Measurements from ENCODE around the gene COQ10A.

COQ10A gene

DNA sequence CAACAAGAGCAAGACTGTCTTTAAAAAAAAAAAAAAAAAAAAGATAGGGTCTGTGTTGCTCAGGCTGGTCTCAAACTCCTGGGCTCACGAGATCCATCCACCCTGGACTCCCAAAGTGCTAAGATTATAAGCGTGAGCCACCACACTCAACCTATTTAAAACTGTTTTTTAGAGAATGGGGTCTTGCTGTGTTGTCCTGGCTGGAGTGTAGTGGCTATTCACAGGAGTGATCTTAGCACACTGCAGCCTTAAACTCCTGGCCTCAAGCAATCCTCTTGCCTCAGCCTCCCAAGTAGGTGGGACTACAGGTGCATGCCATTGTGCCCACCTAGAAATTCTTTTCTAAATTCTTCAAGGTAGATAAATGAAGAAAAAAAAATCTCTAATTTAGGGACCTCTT, 7.6 kb downstream of the COQ10A start:
- no peak for DNase-seq

DNA sequence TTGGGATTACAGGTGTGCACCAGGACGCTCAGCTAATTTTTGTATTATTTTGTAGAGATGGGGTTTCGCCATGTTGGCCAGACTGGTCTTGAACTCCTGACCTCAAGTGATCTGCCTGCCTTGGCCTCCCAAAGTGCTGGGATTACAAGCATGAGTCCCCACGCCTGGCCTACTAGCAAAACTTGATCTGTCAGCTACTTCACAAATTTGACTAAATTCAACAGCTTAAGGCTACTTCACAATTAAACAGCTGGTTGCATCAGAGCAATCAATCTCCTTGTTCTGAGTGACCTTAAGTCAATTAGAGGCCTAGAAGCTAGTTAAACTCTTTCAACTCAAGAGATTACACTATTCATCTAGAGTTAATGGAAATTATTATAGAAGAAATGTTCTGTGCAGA, 12.2 kb downstream of the COQ10A start:
- no peak for DNase-seq

DNA sequence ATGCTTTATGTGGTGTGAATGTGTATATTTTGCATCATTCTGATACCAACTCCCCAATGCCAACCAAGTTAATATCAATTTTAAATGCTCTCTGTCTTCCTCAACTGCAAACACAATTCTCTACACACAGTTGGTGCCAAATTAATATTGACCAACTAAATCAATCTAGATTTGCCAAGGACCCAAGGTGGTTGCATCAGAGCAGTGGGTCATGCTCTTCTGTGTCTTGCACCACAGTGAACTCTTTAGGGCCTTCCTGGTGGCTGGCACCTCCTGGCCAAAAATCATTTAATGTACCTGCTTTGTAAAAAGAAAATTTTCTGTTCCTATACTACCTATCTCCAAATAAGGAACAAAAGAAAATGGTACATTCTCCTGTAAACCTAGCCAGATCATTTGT, 14.1 kb downstream of the COQ10A start:
- no peak for DNase-seq

DNA sequence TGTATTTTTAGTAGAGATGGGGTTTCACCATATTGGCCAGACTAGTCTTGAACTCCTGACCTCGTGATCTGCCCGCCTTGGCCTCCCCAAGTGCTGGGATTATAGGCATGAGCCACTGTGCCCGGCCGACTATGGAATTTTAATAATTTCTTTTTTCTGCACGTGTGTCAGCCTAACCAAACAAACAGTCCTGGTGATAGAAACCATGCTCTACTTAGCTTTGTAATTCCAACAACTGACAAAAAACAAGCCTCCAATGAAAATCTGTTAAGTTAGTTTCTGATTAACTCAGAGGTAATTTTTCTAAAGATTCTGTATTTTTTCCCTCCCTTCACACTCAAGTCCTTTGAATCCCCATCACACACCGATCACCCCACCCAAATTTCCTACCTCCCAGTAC, 15.3 kb downstream of the COQ10A start:
- no peak for DNase-seq

DNA sequence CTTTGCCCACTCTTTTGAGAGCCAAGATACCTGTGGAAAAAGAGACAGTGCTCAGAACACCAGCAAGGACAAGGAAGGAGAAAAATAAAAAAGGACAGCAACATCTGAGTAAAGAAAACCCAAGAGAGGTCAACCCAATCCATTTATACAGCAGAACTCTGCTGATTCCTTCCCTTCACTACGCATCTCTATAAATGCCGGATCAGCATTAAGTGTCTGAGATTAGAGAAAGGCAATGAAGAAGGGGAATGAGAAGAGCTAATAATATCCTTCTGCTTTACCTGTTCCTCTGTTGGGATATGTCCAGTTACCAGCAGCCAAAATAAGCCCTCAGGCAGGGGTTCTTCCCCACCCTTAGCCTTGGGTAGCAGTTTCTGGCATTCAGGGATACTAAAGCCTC, 15.8 kb downstream of the COQ10A start:
- no peak for DNase-seq

DNA sequence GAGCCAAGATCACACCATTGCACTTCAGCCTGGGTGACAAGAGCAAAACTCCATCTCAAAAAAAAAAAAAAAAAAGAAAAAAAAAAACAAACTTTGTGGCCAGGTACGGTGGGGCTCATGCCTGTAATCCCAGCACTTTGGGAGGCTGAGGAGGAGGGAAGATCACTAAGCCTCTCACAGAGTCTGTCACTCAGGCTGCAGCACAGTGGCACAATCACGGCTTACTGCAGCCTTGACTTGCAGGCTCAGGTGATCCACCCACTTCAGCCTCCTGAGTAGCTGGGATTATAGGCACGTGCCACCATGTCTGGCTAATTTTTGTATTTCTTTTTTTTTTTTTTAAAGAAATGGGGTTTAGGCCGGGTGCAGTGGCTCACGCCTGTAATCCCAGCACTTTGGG, 17.5 kb downstream of the COQ10A start:
- DNase-seq: peak in 9 of 56 donors; percentile 3 to 28 (median 7)

DNA sequence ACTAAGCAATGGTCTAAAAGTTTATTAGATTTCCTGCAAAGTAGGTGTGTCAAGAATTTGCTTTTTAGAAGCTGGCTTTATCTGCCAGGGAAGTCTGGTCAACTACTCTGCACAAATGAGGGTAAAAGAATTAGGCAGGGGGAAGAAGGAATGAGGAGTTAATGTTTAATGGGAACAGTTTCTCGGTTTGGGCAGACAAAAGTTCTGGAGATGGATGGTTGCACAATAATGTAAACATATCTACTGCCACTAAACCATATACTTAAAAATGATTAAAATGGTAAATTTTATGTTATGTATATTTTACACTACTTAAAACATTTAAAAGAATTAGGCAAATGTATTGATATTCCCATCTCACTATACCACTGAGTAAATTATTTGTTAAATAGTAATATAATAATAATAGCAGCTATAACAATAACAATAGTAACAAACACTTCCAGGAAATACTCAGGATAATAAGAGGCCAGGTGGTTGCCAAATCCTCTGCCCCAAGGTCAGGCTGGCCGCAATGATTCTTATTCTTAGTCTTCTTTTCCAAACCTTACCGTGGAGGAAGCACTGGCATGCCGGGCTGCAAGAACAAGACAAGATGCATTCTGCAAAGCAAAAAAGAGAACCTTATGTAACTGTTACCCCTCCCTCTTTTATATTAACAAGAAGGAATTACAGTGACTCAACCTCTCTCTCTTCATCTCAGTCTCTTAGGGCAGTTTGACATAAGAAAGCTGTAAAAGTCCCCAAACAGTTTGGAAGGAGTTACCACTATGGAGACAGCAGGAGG, 19.5 kb downstream of the COQ10A start:
- peak in 1 of 56 donors; percentile 2 for DNase-seq

DNA sequence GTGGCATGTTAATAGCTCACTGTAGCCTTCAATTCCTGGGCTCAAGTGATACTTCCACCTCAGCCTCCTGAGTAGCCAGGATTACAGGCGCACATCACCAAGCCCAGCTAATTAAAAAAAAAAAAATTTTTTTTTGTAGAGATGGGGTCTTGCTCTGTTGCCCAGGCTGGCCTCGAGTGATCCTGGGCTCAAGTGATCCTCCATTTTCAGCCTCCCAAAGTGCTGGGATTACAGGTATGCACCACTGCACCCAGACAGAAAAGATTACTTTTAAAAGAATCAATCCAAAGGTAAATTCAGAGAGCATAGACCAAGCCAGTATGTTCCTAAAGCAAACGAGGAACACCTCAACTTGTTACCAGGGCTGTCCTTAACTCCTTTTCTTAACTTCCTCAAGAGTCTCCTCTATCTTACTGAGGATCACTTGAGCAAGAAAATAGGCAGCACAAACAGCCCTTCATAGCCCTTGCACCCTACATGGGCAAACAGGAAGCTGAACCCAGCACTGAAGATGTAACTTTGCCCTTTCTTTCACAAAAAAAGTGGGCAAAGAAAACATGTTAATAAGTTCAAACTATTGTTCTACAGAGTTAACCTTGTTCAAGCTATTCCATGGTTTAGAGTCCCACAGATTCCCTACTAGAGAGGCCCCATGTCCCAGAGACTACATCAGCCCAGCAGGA, 22.1 kb downstream of the COQ10A start:
- DNase-seq: no peak

DNA sequence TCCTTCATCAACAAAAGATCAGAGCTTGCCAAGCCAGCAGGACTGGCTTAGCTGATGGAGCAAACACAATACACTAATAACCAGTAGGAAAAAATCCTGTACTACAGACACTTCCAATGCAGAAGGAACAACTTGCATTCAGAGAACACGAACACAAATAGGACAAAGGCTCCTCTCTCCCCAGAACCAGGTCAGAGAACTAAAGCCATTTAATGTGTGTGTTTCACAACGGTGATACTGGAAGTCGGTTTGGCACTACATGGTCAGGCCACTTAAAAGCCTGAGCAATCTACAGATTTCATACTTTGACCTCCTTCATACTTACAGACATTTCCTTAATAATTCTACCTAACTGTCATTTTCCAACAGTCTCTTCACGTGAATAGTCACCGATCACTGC, 27.1 kb downstream of the COQ10A start:
- no peak for DNase-seq

DNA sequence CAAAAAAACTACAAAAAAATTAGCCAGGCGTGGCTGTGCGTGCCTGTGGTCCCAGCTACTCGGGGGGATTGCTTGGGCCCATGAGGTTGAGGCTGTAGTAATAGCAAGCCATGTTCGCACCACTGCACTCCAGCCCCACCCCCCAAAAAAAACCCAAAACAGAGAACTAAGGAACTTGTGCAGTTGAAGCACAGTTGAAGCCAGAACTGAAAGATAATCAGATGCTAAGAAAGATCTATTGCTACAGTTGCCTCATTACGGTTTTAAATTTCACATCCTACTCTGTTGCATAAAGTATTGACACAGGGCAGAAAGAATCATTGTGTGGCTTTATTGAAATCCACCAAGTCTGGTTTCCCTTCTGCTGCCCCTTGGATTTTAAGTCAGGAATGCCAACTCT, 29.6 kb downstream of the COQ10A start:
- DNase-seq: no peak

DNA sequence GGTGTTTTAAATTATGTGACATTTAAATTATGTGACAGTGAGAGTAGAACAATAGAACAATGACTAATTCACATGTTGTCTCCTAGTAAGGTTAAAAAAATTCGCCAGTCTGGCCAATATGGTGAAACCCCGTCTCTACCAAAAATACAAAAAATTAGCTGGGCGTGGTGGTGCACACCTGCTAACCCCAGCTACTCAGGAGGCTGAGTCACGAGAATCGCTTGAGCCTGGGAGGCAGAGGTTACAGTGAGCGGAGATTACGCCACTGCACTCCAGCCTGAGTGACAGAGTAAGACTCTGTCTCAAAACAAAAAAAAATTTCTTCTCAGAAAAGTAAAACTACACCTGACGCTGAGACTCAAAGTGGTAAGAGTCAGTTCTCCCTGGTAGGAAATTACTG, 30.7 kb downstream of the COQ10A start:
- peak in 1 of 56 donors; percentile 14 for DNase-seq

DNA sequence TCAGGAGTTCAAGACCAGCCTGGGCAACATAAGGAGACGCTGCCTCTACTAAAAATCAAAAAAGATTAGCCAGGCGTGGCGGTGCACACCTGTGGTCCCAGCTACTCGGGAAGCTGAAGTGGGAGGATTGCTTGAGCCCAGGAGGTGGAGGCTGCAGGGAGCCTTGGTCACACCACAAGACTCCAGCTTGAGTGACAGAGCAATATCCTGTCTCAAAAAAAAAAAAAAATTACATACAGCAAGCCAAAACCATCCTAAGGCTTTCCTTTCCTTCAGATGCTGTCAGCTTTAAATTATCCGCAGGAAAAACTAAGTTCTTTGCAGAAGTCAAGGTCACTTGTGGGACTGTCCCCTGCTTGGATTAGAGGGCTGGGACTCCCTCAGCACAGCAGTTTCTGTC, 32.1 kb downstream of the COQ10A start:
- DNase-seq: no peak

DNA sequence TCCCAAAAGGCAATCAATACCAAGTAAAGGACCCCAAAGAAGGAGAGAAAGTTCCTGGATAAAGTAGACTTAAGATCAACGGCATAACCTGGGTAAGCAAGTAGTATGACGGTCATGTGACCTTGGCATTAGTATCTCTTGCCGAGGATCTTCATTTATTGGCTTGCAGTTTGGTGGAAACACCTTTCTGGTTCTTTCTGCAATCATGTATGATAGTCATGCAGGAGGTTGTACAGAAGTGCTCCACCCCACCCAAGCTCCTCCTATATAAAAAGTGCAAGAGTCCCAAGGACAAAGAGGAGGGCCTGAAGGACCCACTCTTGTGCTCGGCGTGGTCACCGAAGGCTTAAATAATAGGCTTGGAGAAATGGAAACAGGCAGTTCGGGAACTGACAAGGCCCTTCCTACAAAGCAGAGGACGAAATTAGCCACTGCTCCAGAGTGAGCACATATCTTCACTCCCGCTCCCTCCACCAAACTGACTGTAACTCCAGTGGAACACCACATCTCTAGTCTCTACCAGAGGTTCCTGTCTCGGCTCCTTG, 32.6 kb downstream of the COQ10A start:
- peak in 2 of 56 donors; percentile 44 for DNase-seq

DNA sequence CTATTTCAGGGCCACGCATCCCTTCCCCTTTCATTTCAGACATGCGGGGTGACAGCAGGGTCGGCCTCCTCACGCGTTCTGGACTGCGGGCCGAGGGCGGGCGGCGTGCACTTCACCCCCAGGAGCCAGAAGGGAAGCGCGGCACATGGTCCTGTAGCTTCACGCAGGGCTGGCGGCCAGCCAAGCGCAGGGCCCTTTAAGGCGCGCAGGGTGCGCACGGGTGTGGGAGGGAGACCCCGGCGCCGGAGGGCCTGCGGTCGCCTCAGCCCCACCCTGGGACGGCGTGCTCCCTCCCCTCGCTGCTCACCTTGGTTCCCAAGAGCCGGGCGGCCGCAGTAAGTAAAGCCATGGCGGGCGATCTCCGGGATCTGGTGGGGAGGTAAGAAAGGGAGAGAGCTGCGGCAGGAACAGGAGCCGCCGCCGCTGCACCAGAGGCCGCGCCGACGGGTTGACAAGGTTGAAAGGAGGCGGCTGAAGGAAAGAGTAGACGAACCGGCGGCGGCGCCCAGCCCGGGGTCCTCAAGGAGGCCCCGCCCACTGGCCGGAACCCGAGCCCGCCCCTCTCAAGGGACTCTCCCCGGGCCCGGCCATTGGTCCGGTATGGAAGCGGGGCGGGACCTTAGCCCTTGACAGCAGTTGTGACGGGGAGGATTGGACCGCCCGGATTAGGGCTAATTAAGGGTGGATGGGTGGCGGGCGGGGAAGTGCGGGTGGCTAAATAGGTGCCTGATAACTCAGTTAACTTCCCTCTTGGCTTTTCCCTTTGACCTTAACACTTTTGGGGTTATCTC, 33.3 kb downstream of the COQ10A start, which contains the start of gene CS:
TSS of gene CS (minus strand) at position 478 of the 791 bp plus-strand sequence. CDS start at position 349, 129 bp downstream.
- peak; percentile 64 to 99 (median 96) for DNase-seq

DNA sequence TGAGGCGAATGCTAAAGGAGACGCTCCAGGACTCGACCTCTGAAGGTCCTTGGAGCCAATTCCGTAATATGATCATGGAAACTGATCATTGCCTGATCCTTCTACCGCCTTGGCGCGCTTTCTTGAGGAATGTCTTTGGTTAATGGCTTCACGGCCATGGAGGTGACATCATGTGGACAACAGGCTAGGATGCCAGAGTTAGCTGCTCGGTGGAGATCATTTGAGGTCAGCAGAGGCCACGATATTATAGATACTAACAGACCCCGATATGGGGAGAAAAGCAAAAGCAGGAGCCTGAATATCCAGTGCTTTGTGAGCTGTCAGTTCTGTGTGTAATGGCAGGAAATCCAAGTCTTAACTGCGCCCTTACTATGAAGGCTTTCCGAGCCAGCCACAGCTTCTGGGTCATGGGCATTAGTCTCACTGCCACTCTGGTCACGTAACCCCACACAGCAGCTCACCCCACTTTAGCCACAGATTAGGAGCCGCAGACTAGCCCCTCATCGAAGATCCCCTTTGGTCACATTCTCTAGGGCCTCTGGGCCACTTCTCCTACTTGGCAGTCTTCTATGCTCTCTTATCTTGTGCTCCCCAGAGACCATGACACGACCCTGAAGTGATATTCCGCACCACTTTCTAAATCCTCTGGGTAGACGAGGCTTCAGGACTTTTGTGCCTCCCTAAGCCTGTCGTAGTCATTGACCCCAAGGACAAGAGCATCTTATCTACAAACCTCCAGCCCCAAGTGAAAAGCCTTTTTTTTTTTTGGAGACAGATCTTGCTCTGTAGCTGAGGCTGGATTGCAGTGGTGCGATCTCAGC, 34.1 kb downstream of the COQ10A start:
- DNase-seq: peak in 4 of 56 donors; percentile 32 to 64 (median 38)

DNA sequence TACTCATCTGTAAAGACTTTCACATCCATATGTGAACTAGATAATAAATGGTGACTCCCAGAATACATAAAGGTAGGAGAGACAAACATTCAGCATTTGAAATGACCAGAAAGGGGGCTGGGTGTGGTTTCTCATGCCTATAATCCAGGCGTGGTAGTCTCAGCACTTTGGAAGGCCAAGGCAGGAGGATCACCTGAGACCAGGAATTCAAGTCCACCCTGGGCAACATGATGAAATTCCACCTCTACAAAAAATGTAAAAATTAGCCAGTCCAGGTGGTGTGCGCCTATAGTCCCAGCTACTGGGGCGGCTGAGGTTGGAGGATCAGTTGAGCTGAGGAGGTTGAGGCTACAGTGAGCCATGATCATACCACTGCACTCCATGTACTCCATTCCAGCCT, 37.5 kb downstream of the COQ10A start:
- no peak for DNase-seq

DNA sequence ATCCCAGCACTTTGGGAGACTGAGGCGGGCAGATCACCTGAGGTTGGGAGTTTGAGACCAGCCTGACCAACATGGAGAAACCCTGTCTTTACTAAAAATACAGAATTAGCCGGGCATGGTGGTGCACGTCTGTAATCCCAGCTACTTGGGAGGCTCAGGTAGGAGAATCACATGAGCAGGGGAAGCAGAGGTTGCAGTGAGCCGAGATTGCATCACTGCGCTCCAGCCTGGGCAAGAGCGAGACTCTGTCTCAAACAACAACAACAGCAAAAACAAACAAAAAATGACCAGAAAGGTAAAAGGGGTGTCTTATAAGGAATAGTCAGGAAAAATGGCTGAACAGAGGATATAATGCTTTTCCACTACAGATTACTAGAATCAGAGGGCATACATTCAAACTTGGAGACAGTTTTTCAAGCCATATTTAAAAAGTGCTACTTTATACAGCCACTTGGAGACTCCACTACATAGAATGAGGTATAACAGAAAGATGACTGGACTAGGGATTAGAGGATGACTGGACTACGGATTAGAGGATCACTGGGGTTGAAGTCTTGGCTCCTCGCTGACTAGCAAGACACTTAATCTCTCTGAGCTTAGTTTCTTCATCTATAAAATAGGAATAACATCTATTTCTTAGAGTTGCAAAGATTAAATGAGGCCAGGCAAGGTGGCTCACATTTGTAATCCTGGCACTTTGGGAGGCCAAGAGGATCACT, 38.3 kb downstream of the COQ10A start:
- DNase-seq: no peak

DNA sequence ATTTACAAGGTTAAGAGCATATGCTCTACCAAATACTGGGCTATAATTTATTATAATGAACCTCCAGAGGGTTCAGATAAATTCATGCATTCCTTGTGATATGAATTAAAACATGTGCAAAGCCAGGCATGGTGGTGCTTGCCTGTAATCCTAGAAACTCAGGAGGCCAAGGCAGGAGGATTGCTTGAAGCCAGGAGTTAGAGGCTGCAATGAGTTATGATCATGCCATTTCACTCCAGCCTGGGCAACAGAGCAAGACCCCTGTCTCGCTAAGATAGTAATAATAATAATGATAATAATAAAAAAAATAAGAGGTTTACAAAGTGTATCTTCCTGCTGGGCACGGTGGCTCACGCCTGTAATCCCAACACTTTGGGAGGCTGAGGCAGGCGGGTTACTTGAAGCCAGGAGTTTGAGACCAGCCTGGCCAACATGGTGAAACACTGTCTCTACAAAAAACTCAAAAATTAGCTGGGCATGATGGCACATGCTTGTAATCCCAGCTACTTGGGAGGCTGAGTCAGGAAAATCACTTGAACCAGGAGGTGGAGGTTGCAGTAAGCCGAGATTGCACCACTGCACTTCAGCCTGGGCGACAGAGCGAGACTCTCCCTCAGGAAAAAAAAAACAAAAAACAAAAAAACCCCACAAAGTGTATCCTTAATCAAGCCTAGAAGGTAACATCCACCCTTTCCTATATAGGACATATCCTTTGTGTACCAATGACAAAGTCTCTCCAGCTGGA, 40.7 kb downstream of the COQ10A start:
- no peak for DNase-seq

DNA sequence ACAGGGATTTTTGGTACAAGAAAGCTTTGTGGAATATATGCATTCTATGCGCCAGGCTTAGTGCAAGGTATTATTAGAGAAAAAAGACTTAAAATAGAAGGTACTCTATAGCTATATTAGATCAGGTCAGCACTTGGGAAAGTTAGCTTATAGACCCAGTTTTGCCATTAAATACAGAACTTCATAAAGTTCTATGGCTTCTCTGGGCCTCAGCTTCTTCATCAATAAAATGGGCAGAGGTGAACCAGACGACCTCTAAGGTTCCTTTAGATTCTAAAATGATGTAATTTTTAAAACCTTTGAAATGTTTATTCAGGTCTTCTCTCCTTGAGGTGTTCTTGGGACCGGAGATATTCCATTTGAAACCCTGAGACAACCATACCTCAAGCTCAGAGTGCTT, 42.0 kb downstream of the COQ10A start:
- DNase-seq: no peak
